Measurements from ENCODE around the gene MYO3B. TPM values are rescaled to one million over a fixed set of nuclear protein-coding genes. Genes with fewer than 3 reads are reported as not detected.

MYO3B gene
- polyA plus RNA-seq, 1 donor, result 0.30 TPM

DNA sequence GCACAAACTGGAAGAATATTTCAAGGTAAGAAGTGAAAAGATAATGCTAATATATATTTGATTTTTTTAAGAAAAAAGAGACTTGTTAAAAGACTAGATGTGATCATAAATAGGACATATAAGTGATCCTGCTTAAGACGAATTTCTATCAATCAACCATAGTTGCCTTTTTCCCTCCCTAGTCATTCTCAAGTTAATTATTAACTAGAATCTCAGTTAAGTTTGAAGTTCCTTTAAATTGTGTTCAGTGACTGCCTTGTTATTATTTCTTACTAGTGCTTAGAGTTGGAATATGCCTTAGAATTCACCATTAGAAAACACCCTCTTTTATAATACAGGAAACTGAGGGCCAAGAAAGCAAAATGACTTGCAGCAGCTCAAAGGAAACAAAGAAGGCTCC lies 395.7 kb downstream of the MYO3B start:
- H3K36me3 ChIP-seq (ENCODE audit: control insufficient read depth, insufficient read depth, low read length), result no peaks in the 10 kb centered on the region
- peak overlapping the region; percentile 39 for H3K27ac ChIP-seq (ENCODE audit: low read length)
- peak in 1 of 2 donors; percentile 31 for DNase-seq
- peaks cover 8% of the 10 kb centered on the region for H3K4me1 ChIP-seq (ENCODE audit: control insufficient read depth, insufficient read depth, low read length)
- WGBS (ENCODE audit: insufficient coverage, low lambda C conversion rate), result no CpG with 5 or more reads among the region's 1 CpG
- H3K4me3 ChIP-seq (ENCODE audit: low read length), result no peak overlapping the region
- no peaks in the 10 kb centered on the region for H3K27me3 ChIP-seq (ENCODE audit: control insufficient read depth, insufficient read depth, low read length)
- no peaks in the 10 kb centered on the region for H3K9me3 ChIP-seq (ENCODE audit: control insufficient read depth, low read depth, low read length)

GRCh38 chr2:170576296-170576695 lies 398.3 kb downstream of the MYO3B start:
- WGBS (ENCODE audit: insufficient coverage, low lambda C conversion rate), result 90% methylated on average over 2 of the region's 7 CpGs
- no peaks in the 10 kb centered on the region for H3K9me3 ChIP-seq (ENCODE audit: control insufficient read depth, low read depth, low read length)
- no peaks in the 10 kb centered on the region for H3K36me3 ChIP-seq (ENCODE audit: control insufficient read depth, insufficient read depth, low read length)
- peaks cover 8% of the 10 kb centered on the region for H3K4me1 ChIP-seq (ENCODE audit: control insufficient read depth, insufficient read depth, low read length)
- no peak overlapping the region for H3K27ac ChIP-seq (ENCODE audit: low read length)
- no peaks in the 10 kb centered on the region for H3K27me3 ChIP-seq (ENCODE audit: control insufficient read depth, insufficient read depth, low read length)
- no peak overlapping the region for H3K4me3 ChIP-seq (ENCODE audit: low read length)
- DNase-seq, result no peak

- Histone ChIP-seq H3K4me3 (ENCODE audit: low read length) (no peak overlapping the region), H3K27ac (ENCODE audit: low read length) (no peak overlapping the region), H3K4me1 (ENCODE audit: control insufficient read depth, insufficient read depth, low read length) (peaks cover 8% of the 10 kb centered on the region), H3K36me3 (ENCODE audit: control insufficient read depth, insufficient read depth, low read length) (no peaks in the 10 kb centered on the region), H3K9me3 (ENCODE audit: control insufficient read depth, low read depth, low read length) (no peaks in the 10 kb centered on the region), H3K27me3 (ENCODE audit: control insufficient read depth, insufficient read depth, low read length) (no peaks in the 10 kb centered on the region)
- no CpG with 5 or more reads among the region's 3 CpGs for WGBS (ENCODE audit: insufficient coverage, low lambda C conversion rate)
- DNase-seq, result no peak
These were observed 399.4 kb downstream of the MYO3B start for GRCh38 chr2:170577356-170577755.

DNA sequence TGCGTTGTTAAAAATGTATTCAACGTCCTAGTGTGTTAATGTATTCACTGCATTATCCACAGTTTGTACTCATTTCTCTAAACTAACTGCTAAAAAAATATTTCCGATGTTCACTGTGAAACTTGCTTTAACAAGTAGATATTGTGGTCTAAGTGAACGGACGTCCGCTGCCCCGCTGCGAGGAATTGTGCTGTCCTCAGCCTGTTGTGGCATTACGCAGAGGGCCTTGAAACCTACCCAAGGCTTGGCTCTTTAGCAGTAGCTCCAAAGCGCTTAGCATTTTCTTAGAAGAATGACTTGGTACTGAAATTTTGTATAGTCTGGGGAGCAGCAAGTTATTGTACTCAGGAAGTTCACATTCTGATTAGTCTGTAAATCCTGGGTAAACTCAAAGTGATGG lies 400.7 kb downstream of the MYO3B start:
- Histone ChIP-seq H3K4me3 (ENCODE audit: low read length) (no peak overlapping the region), H3K36me3 (ENCODE audit: control insufficient read depth, insufficient read depth, low read length) (no peaks in the 10 kb centered on the region), H3K9me3 (ENCODE audit: control insufficient read depth, low read depth, low read length) (no peaks in the 10 kb centered on the region), H3K27ac (ENCODE audit: low read length) (no peak overlapping the region), H3K27me3 (ENCODE audit: control insufficient read depth, insufficient read depth, low read length) (no peaks in the 10 kb centered on the region), H3K4me1 (ENCODE audit: control insufficient read depth, insufficient read depth, low read length) (peaks cover 4% of the 10 kb centered on the region)
- no peak for DNase-seq
- WGBS (ENCODE audit: insufficient coverage, low lambda C conversion rate), result 100% methylated on average over 3 of the region's 10 CpGs

GRCh38 chr2:170579511-170579910 lies 401.6 kb downstream of the MYO3B start:
- H3K9me3 ChIP-seq (ENCODE audit: control insufficient read depth, low read depth, low read length), result no peaks in the 10 kb centered on the region
- no peaks in the 10 kb centered on the region for H3K36me3 ChIP-seq (ENCODE audit: control insufficient read depth, insufficient read depth, low read length)
- no peaks in the 10 kb centered on the region for H3K27me3 ChIP-seq (ENCODE audit: control insufficient read depth, insufficient read depth, low read length)
- H3K27ac ChIP-seq (ENCODE audit: low read length), result no peak overlapping the region
- DNase-seq, result no peak
- no CpG with 5 or more reads among the region's 2 CpGs for WGBS (ENCODE audit: insufficient coverage, low lambda C conversion rate)
- no peaks in the 10 kb centered on the region for H3K4me1 ChIP-seq (ENCODE audit: control insufficient read depth, insufficient read depth, low read length)
- H3K4me3 ChIP-seq (ENCODE audit: low read length), result no peak overlapping the region

- Histone ChIP-seq H3K9me3 (ENCODE audit: control insufficient read depth, low read depth, low read length) (no peaks in the 10 kb centered on the region), H3K27me3 (ENCODE audit: control insufficient read depth, insufficient read depth, low read length) (no peaks in the 10 kb centered on the region), H3K4me3 (ENCODE audit: low read length) (no peak overlapping the region), H3K36me3 (ENCODE audit: control insufficient read depth, insufficient read depth, low read length) (no peaks in the 10 kb centered on the region), H3K4me1 (ENCODE audit: control insufficient read depth, insufficient read depth, low read length) (no peaks in the 10 kb centered on the region), H3K27ac (ENCODE audit: low read length) (no peak overlapping the region)
- WGBS (ENCODE audit: insufficient coverage, low lambda C conversion rate), result no CpG with 5 or more reads among the region's 3 CpGs
- DNase-seq, result no peak
These were observed 404.4 kb downstream of the MYO3B start for GRCh38 chr2:170582313-170582712.

GRCh38 chr2:170582751-170583463 lies 405.0 kb downstream of the MYO3B start:
- H3K36me3 ChIP-seq (ENCODE audit: control insufficient read depth, insufficient read depth, low read length), result no peaks in the 10 kb centered on the region
- no peaks in the 10 kb centered on the region for H3K9me3 ChIP-seq (ENCODE audit: control insufficient read depth, low read depth, low read length)
- no peak overlapping the region for H3K27ac ChIP-seq (ENCODE audit: low read length)
- DNase-seq, result no peak
- no peak overlapping the region for H3K4me3 ChIP-seq (ENCODE audit: low read length)
- WGBS (ENCODE audit: insufficient coverage, low lambda C conversion rate), result 100% methylated on average over 1 of the region's 8 CpGs
- H3K27me3 ChIP-seq (ENCODE audit: control insufficient read depth, insufficient read depth, low read length), result no peaks in the 10 kb centered on the region
- H3K4me1 ChIP-seq (ENCODE audit: control insufficient read depth, insufficient read depth, low read length), result no peaks in the 10 kb centered on the region

GRCh38 chr2:170585067-170585466 lies 407.1 kb downstream of the MYO3B start:
- Histone ChIP-seq H3K27me3 (ENCODE audit: control insufficient read depth, insufficient read depth, low read length) (no peaks in the 10 kb centered on the region), H3K4me1 (ENCODE audit: control insufficient read depth, insufficient read depth, low read length) (no peaks in the 10 kb centered on the region), H3K36me3 (ENCODE audit: control insufficient read depth, insufficient read depth, low read length) (no peaks in the 10 kb centered on the region), H3K4me3 (ENCODE audit: low read length) (no peak overlapping the region), H3K9me3 (ENCODE audit: control insufficient read depth, low read depth, low read length) (no peaks in the 10 kb centered on the region), H3K27ac (ENCODE audit: low read length) (no peak overlapping the region)
- no peak for DNase-seq

DNA sequence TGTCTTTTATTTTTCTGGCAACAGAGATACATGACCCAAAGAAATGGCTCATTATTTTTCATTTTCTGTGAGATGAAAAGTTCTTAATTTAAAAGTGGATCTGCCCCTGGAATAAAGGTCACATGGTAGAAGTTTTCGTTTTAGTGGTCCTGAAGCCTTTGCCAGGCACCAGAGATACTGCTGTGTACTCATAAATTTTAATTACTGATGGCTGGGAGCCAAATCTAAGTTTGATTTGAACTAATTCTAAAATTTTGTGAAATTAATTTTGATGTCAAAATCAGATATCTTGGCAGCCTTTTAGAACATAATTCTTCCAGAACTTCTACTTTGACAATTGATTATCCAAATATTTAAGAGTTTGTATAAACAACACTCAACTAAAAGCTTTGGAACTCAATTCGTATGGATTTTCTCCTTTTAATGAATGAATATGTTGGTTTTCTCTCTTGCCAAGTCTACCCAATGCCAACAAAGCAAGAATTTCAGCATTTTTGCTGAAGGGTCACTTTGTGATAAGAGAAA lies 408.7 kb downstream of the MYO3B start:
- no peaks in the 10 kb centered on the region for H3K27me3 ChIP-seq (ENCODE audit: control insufficient read depth, insufficient read depth, low read length)
- H3K4me1 ChIP-seq (ENCODE audit: control insufficient read depth, insufficient read depth, low read length), result no peaks in the 10 kb centered on the region
- DNase-seq, result no peak
- H3K4me3 ChIP-seq (ENCODE audit: low read length), result no peak overlapping the region
- H3K36me3 ChIP-seq (ENCODE audit: control insufficient read depth, insufficient read depth, low read length), result no peaks in the 10 kb centered on the region
- WGBS (ENCODE audit: insufficient coverage, low lambda C conversion rate), result 80% methylated on average over 1 of the region's 2 CpGs
- no peak overlapping the region for H3K27ac ChIP-seq (ENCODE audit: low read length)
- H3K9me3 ChIP-seq (ENCODE audit: control insufficient read depth, low read depth, low read length), result no peaks in the 10 kb centered on the region

DNA sequence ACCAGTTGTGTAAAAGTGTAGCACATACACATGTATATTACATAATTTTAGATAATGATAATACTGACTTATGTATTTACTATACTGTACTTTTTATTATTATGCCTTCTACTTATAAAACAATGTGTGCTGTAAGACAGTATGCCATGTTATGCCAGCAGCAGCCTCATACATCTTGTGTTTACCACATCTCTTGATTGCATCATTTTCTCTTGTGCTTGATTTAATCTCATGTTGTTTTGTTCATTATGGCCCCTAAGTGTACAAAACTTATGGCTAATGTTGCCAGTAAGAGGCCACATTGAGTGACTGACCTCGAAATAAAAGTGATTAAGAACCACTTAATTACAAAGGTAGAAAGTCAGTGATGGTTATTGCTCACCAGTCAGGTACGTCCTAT lies 409.2 kb downstream of the MYO3B start:
- Histone ChIP-seq H3K27me3 (ENCODE audit: control insufficient read depth, insufficient read depth, low read length) (no peaks in the 10 kb centered on the region), H3K36me3 (ENCODE audit: control insufficient read depth, insufficient read depth, low read length) (no peaks in the 10 kb centered on the region), H3K4me3 (ENCODE audit: low read length) (no peak overlapping the region), H3K9me3 (ENCODE audit: control insufficient read depth, low read depth, low read length) (no peaks in the 10 kb centered on the region), H3K27ac (ENCODE audit: low read length) (no peak overlapping the region), H3K4me1 (ENCODE audit: control insufficient read depth, insufficient read depth, low read length) (no peaks in the 10 kb centered on the region)
- no peak for DNase-seq
- WGBS (ENCODE audit: insufficient coverage, low lambda C conversion rate), result no CpG with 5 or more reads among the region's 2 CpGs

- Histone ChIP-seq H3K4me1 (ENCODE audit: control insufficient read depth, insufficient read depth, low read length) (no peaks in the 10 kb centered on the region), H3K27ac (ENCODE audit: low read length) (no peak overlapping the region), H3K27me3 (ENCODE audit: control insufficient read depth, insufficient read depth, low read length) (no peaks in the 10 kb centered on the region), H3K36me3 (ENCODE audit: control insufficient read depth, insufficient read depth, low read length) (no peaks in the 10 kb centered on the region), H3K4me3 (ENCODE audit: low read length) (no peak overlapping the region), H3K9me3 (ENCODE audit: control insufficient read depth, low read depth, low read length) (no peaks in the 10 kb centered on the region)
- WGBS (ENCODE audit: insufficient coverage, low lambda C conversion rate), result no CpG with 5 or more reads among the region's 2 CpGs
- no peak for DNase-seq
These were observed 410.0 kb downstream of the MYO3B start for GRCh38 chr2:170587922-170588321.
